Peyer's patch (tissue), 4 donors: ENCODE results near the gene EPS8L2. TPM values are rescaled to one million over a fixed set of nuclear protein-coding genes. Genes with fewer than 3 reads are reported as not detected.

Experiments
- DNase-seq, 3 donors: peaks; one replicate each; pipeline ENCODE4 v3.0.0-alpha.2; 2017 to 2019
- H3K27ac ChIP-seq, 4 donors: fragments of 200-600 bp; sonication (generic); one replicate each; pipeline ENCODE4 v1.5.1; 2016 to 2019
- H3K27me3 ChIP-seq, 2 donors: fragments of 200-600 bp; sonication (generic); one replicate each; pipeline ENCODE4 v1.5.1; 2019
- H3K36me3 ChIP-seq, 3 donors: fragments of 200-600 bp; sonication (generic); one replicate each; pipeline ENCODE4 v1.5.1; 2016 to 2019
- H3K4me1 ChIP-seq, 4 donors: fragments of 200-600 bp; sonication (generic); one replicate each; pipeline ENCODE4 v1.5.1; 2016 to 2019
- H3K4me3 ChIP-seq, 4 donors: fragments of 200-600 bp; sonication (generic); 1 replicate in 3 of 4; 2 replicates in 1 of 4; pipeline ENCODE4 v1.5.1; 2016 to 2019; ENCODE audit warnings: mild to moderate bottlenecking in 1 of 4
- H3K9me3 ChIP-seq, 4 donors: fragments of 200-600 bp; sonication (generic); one replicate each; pipeline ENCODE4 v1.5.1; 2016 to 2019; ENCODE audit warnings: mild to moderate bottlenecking in 1 of 4
- POLR2A ChIP-seq, 2 donors: fragments of 450-650 bp; IDR thresholded peaks; one replicate each; pipeline ENCODE4 v1.5.1; 2017; ENCODE audit warnings: antibody characterized with exemption in 2 of 2, mild to moderate bottlenecking in 2 of 2, moderate library complexity in 2 of 2
- total RNA-seq, 4 donors: library from RNA; depleted of rRNA; stranded (reverse); fragments of >200 nt; gene quantifications; one replicate each; pipeline ENCODE4 v1.1.0, GENCODE V29; 2016
- TF ChIP-seq, protein P1 (sequence below), 6 experiments: fragments of 450-650 bp in 4 of 6; fragments of 200-600 bp in 2 of 6; sonication (generic) in 1 of 6; IDR thresholded peaks; one replicate each; pipeline ENCODE4 v1.5.1; 2017 to 2019; ENCODE audit warnings: antibody characterized with exemption in 6 of 6, mild to moderate bottlenecking in 3 of 6, moderate library complexity in 1 of 6

Gene EPS8L2
- total RNA-seq, 4 donors from 2014 or later = 258 to 710 (median 672) TPM

DNA sequence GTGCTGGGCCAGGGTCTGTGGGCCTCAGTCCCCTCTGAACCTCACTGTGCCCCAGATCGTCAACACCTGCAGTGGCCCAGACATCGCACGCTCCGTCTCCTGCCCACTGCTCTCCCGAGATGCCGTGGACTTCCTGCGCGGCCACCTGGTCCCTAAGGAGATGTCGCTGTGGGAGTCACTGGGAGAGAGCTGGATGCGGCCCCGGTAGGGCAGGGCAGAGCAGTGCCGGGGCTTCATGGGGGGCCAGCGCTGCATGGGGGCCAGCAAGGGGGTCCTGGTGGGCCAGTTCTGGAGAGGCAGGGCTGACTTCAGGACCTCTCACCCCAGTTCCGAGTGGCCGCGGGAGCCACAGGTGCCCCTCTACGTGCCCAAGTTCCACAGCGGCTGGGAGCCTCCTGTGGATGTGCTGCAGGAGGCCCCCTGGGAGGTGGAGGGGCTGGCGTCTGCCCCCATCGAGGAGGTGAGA lies 16.3 kb downstream of the EPS8L2 start:
- Histone ChIP-seq H3K36me3 (peaks cover 0 to 31% (median 0%) of the 10 kb centered on the region in 3 donors), H3K27me3 (peaks cover 0 to 5% of the 10 kb centered on the region in 2 donors), H3K4me3 (peak overlapping the region; percentile 4 to 34 (median 19)), H3K9me3 (no peaks in the 10 kb centered on the region), H3K27ac (peak overlapping the region in 3 of 4 donors; percentile 22 to 65 (median 23)), H3K4me1 (peaks cover 3 to 77% (median 30%) of the 10 kb centered on the region in 4 donors)
- DNase-seq = peak in 1 of 3 donors; percentile 54
- TF ChIP-seq, protein P1, sequence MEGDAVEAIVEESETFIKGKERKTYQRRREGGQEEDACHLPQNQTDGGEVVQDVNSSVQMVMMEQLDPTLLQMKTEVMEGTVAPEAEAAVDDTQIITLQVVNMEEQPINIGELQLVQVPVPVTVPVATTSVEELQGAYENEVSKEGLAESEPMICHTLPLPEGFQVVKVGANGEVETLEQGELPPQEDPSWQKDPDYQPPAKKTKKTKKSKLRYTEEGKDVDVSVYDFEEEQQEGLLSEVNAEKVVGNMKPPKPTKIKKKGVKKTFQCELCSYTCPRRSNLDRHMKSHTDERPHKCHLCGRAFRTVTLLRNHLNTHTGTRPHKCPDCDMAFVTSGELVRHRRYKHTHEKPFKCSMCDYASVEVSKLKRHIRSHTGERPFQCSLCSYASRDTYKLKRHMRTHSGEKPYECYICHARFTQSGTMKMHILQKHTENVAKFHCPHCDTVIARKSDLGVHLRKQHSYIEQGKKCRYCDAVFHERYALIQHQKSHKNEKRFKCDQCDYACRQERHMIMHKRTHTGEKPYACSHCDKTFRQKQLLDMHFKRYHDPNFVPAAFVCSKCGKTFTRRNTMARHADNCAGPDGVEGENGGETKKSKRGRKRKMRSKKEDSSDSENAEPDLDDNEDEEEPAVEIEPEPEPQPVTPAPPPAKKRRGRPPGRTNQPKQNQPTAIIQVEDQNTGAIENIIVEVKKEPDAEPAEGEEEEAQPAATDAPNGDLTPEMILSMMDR (IDR thresholded peaks at IDR 0.05) = no peak
- no peak for TF ChIP-seq POLR2A (IDR thresholded peaks at IDR 0.05)

DNA sequence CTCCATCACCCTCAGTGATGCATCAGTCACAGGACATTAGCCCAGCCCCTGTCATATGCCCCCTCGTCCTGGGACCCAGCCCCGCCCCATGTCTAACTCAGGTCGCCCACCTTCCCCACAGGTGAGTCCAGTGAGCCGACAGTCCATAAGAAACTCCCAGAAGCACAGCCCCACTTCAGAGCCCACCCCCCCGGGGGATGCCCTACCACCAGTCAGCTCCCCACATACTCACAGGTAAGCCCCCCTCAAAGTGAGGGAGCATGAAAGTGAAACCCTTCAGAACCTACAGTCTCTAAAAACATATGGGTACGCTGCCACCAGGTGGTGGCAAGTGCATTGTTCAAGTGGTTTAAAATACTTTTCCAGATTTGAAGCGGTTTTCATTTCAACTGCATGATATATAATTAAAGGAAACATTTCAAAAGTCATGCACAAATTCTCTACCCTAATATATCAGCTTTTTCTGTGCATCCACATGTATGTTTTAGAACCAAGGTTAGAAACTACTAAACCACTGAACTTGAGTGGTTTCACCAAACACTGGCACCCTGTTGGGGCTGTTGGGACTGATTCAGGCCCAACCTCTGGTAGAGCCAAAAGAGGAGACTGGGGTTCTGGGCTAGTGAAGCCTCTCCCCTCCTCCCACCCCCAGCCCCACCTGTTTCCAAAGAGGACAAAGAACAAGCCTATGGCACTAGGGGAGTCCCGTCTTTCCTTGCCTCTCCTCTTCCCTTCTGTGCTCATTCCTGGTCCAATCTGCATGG lies 17.3 kb downstream of the EPS8L2 start:
- Histone ChIP-seq H3K9me3 (no peaks in the 10 kb centered on the region), H3K4me1 (peaks cover 3 to 86% (median 36%) of the 10 kb centered on the region in 4 donors), H3K27ac (no peak overlapping the region), H3K27me3 (peaks cover 0 to 5% of the 10 kb centered on the region in 2 donors), H3K36me3 (peaks cover 0 to 31% (median 0%) of the 10 kb centered on the region in 3 donors), H3K4me3 (no peak overlapping the region)
- peak in 2 of 3 donors; percentile 59 to 84 for DNase-seq
- no peak for TF ChIP-seq POLR2A (IDR thresholded peaks at IDR 0.05)
- TF ChIP-seq, protein P1 (IDR thresholded peaks at IDR 0.05) = peak; percentile 50 to 85 (median 80)

DNA sequence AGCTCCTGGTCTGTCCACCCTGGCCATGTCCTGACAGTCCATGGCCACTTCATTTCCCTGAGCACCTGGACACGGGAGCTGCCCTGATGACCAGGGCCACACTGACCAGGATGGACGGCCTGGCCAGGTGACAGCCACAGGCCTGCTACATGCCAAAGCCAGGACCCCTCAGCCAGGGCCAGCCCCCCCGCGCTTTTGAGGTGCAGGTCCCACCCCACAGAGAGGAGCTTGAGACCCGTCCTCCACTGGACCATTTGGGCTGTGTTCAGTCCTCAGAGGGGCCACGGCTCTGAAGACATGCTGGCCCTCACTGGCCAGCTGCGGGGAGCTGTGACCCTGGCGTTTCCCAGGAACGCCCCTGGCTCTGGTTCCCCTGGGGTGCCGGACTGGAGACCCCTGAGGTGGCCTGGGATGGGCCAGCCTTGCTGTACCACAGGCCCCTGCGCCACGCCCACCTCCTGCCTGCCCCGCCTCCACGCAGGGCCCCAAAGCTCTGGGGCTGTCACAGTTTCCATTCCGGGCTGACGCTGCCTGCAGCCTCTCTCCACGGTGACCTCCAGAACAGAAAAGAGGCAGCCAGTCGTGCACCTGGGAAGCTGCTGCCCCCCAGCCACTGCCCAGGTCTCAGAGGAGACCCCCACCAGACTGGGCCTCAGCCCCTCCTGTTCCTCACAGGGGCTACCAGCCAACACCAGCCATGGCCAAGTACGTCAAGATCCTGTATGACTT lies 18.2 kb downstream of the EPS8L2 start:
- no peak overlapping the region for H3K27ac ChIP-seq
- TF ChIP-seq, protein P1 (IDR thresholded peaks at IDR 0.05) = no peak
- no peak for TF ChIP-seq POLR2A (IDR thresholded peaks at IDR 0.05)
- no peaks in the 10 kb centered on the region for H3K9me3 ChIP-seq
- no peak for DNase-seq
- H3K4me1 ChIP-seq = peaks cover 3 to 89% (median 36%) of the 10 kb centered on the region in 4 donors
- no peak overlapping the region for H3K4me3 ChIP-seq
- H3K36me3 ChIP-seq = peaks cover 0 to 31% (median 0%) of the 10 kb centered on the region in 3 donors
- peaks cover 0 to 5% of the 10 kb centered on the region in 2 donors for H3K27me3 ChIP-seq

DNA sequence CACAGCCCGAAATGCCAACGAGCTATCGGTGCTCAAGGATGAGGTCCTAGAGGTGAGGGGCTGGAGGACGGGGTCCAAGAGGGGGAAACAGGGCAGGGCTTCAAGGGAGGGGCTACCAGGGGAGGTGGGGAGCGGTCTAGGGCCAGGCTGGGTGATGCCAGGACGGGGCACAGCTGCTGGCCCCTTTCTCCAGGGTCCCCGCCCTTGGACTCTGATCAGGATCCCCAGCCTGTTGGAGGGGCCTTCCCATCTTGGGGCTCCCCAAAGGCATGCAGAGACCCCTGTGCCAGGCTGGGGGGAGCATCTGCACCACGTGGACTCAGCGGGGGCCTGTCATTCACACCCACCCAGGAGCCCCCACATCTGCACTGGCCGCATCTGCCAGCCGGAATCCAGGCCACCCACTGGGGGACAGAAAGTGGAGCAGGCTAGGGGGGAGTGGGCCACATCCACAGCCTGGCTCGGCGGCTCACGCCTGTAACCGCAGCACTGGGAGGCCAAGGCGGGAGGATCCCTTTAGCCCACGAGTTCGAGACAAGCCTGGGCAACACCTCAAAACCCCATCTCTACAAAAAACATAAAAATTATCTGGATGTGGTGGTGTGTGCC lies 18.9 kb downstream of the EPS8L2 start:
- Histone ChIP-seq H3K27ac (no peak overlapping the region), H3K4me1 (peaks cover 3 to 85% (median 36%) of the 10 kb centered on the region in 4 donors), H3K4me3 (no peak overlapping the region), H3K9me3 (no peaks in the 10 kb centered on the region), H3K36me3 (peaks cover 0 to 29% (median 0%) of the 10 kb centered on the region in 3 donors), H3K27me3 (peaks cover 0 to 5% of the 10 kb centered on the region in 2 donors)
- no peak for TF ChIP-seq POLR2A (IDR thresholded peaks at IDR 0.05)
- TF ChIP-seq, protein P1 (IDR thresholded peaks at IDR 0.05) = no peak
- no peak for DNase-seq

DNA sequence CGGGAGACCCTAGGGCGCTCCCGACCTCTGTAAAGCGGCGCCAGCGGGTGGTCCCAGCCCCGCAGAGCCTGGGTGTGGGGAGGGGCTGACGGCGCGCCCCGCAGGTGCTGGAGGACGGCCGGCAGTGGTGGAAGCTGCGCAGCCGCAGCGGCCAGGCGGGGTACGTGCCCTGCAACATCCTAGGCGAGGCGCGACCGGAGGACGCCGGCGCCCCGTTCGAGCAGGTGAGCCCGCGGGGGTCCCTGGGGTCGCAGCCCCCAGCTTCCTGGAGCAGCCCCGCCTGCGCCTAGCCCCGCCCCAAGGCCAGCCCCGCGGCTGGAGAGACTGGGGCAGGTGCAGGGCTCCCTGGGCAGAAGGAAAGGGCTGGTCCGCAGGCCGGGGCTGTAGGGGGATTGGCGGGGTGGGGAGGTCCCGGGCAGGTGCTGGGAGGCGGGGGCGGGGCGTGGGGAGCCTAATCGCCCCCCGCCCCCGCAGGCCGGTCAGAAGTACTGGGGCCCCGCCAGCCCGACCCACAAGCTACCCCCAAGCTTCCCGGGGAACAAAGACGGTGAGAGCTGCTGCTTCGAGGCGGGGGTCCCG lies 19.7 kb downstream of the EPS8L2 start:
- Histone ChIP-seq H3K9me3 (no peaks in the 10 kb centered on the region), H3K27me3 (peaks cover 0 to 5% of the 10 kb centered on the region in 2 donors), H3K36me3 (peaks cover 0 to 20% (median 0%) of the 10 kb centered on the region in 3 donors), H3K27ac (peak overlapping the region; percentile 57 to 78 (median 68)), H3K4me3 (peak overlapping the region; percentile 22 to 56 (median 42)), H3K4me1 (peaks cover 3 to 76% (median 34%) of the 10 kb centered on the region in 4 donors)
- TF ChIP-seq, protein P1 (IDR thresholded peaks at IDR 0.05) = no peak
- TF ChIP-seq POLR2A (IDR thresholded peaks at IDR 0.05) = no peak
- DNase-seq = peak in 1 of 3 donors; percentile 57
